IMR-90 (cell line): ENCODE data around the gene POM121. TPM values are rescaled to one million over a fixed set of nuclear protein-coding genes. Genes with fewer than 3 reads are reported as not detected.
"Not testable (repeated sequence)": the region's sequence is repeated elsewhere in the genome, so short reads cannot be mapped to it uniquely, and the experiment has no call there.

Source experiments
- ATAC-seq: fragments of 200-7000 bp; cut with Tn5 transposase; 2 replicates; pipeline ENCODE4 v1.9.1; 2020; ENCODE audit warnings: low read depth, mild to moderate bottlenecking, moderate library complexity
- BruUV-seq: library from RNA; stranded (reverse); fragments of 400-500 nt; replicated peaks from 2 replicates; lab custom pipeline; 2021; lab: Mats Ljungman, UMichigan
- CTCF ChIA-PET: fragments of 300-600 bp; formaldehyde crosslinking; extraction: SDS; loops from one replicate; lab custom pipeline; 2021; ENCODE audit warnings: antibody characterized with exemption; lab: Yijun Ruan, JAX
- POLR2A ChIA-PET: fragments of 300-600 bp; sonication (Branson Sonifier 250); formaldehyde crosslinking; loops from one replicate; lab custom pipeline; 2022; ENCODE audit warnings: antibody characterized with exemption; ENCODE audit not compliant: unreplicated experiment; lab: Charles Lee
- DNase-seq: peaks from one replicate; pipeline ENCODE4 v3.0.0; 2013
- H2AFZ ChIP-seq: replicated peaks from 2 replicates; pipeline ENCODE3; 2013; ENCODE audit warnings: low read length, mild to moderate bottlenecking; ENCODE audit not compliant: poor library complexity
- H2AK5ac ChIP-seq: 2 replicates; pipeline ENCODE4 v1.6.1; 2013; ENCODE audit warnings: low read depth, low read length, inconsistent platforms
- H2AK9ac ChIP-seq: replicated peaks from 2 replicates; pipeline ENCODE3; 2013; ENCODE audit warnings: mild to moderate bottlenecking, low read depth, low read length, moderate library complexity; ENCODE audit not compliant: poor library complexity
- H2BK120ac ChIP-seq: 2 replicates; pipeline ENCODE4 v1.6.1; 2013; ENCODE audit warnings: low read depth, low read length, inconsistent platforms
- H2BK15ac ChIP-seq: 3 replicates; pipeline ENCODE4 v1.6.1; 2013; ENCODE audit warnings: low read depth, low read length, inconsistent platforms
- H2BK20ac ChIP-seq: 2 replicates; pipeline ENCODE4 v1.6.1; 2013; ENCODE audit warnings: low read depth, mild to moderate bottlenecking, inconsistent platforms, low read length, moderate library complexity
- H2BK5ac ChIP-seq: 2 replicates; pipeline ENCODE4 v1.6.1; 2013; ENCODE audit warnings: mild to moderate bottlenecking, low read depth, low read length, inconsistent platforms; ENCODE audit not compliant: poor library complexity, severe bottlenecking
- H3K14ac ChIP-seq: replicated peaks from 2 replicates; pipeline ENCODE4 v1.6.1; 2013; ENCODE audit warnings: low read depth, low read length, inconsistent platforms
- H3K18ac ChIP-seq: 2 replicates; pipeline ENCODE4 v1.6.1; 2013; ENCODE audit warnings: low read depth, low read length, control low read depth
- H3K23ac ChIP-seq: 2 replicates; pipeline ENCODE4 v1.6.1; 2013; ENCODE audit warnings: low read depth, low read length, inconsistent platforms
- H3K27ac ChIP-seq: 2 replicates; pipeline ENCODE4 v1.5.1; 2013; ENCODE audit warnings: mild to moderate bottlenecking, control low read depth, low read length; ENCODE audit not compliant: insufficient read depth
- H3K27me3 ChIP-seq: 2 replicates; pipeline ENCODE4 v1.6.1; 2013; ENCODE audit warnings: low read length; ENCODE audit not compliant: control insufficient read depth, insufficient read depth
- H3K36me3 ChIP-seq: 2 replicates; pipeline ENCODE4 v1.6.1; 2013; ENCODE audit warnings: low read length, mixed read lengths; ENCODE audit not compliant: control insufficient read depth, insufficient read depth
- H3K4ac ChIP-seq: 2 replicates; pipeline ENCODE4 v1.6.1; 2013; ENCODE audit warnings: low read depth, low read length, inconsistent platforms
- H3K4me1 ChIP-seq: 2 replicates; pipeline ENCODE4 v1.6.1; 2013; ENCODE audit warnings: low read length, mixed read lengths; ENCODE audit not compliant: control insufficient read depth, insufficient read depth
- H3K4me2 ChIP-seq: 2 replicates; pipeline ENCODE4 v1.6.1; 2013; ENCODE audit warnings: low read depth, mild to moderate bottlenecking, control low read depth, low read length, moderate library complexity
- H3K4me3 ChIP-seq: 2 replicates; pipeline ENCODE4 v1.5.1; 2013; ENCODE audit warnings: low read depth, mild to moderate bottlenecking, control low read depth, low read length, moderate library complexity; ENCODE audit not compliant: insufficient read depth
- H3K56ac ChIP-seq: 2 replicates; pipeline ENCODE4 v1.6.1; 2013; ENCODE audit warnings: low read length, inconsistent platforms; ENCODE audit not compliant: insufficient read depth; ENCODE audit errors: extremely low read depth
- H3K79me1 ChIP-seq, 2 experiments: 2 replicates each; pipeline ENCODE4 v1.6.1; 2013; ENCODE audit warnings: low read length in 2 of 2, inconsistent platforms in 1 of 2, low read depth in 1 of 2
- H3K9ac ChIP-seq: 2 replicates; pipeline ENCODE4 v1.6.1; 2013; ENCODE audit warnings: low read depth, low read length, control low read depth
- H3K9me1 ChIP-seq: 2 replicates; pipeline ENCODE4 v1.6.1; 2013; ENCODE audit warnings: low read length, inconsistent platforms; ENCODE audit not compliant: insufficient read depth
- H3K9me3 ChIP-seq: 2 replicates; pipeline ENCODE4 v1.6.1; 2013; ENCODE audit warnings: low read length; ENCODE audit not compliant: control insufficient read depth, insufficient read depth
- H4K20me1 ChIP-seq: 2 replicates; pipeline ENCODE4 v1.6.1; 2013; ENCODE audit warnings: low read length, inconsistent platforms; ENCODE audit not compliant: insufficient read depth
- H4K5ac ChIP-seq: 2 replicates; pipeline ENCODE4 v1.6.1; 2013; ENCODE audit warnings: mild to moderate bottlenecking, low read depth, low read length, control low read depth
- H4K8ac ChIP-seq, 2 experiments: 2 replicates each; pipeline ENCODE4 v1.6.1; 2013; ENCODE audit warnings: low read depth in 2 of 2, low read length in 2 of 2, control low read depth in 1 of 2, inconsistent platforms in 1 of 2
- H4K91ac ChIP-seq: 2 replicates; pipeline ENCODE4 v1.6.1; 2013; ENCODE audit warnings: low read depth, low read length, inconsistent platforms; ENCODE audit not compliant: insufficient read depth
- WGBS, 2 experiments: methylation state at CpG; one replicate each; pipeline versions ENCODE4 v1.1.5 to v1.1.7; 2013; ENCODE audit warnings: missing lambda C conversion rate in 2 of 2; ENCODE audit not compliant: insufficient read length in 1 of 2; ENCODE audit errors: extremely low coverage in 2 of 2; 5-methylcytosine and 5-hydroxymethylcytosine counted together
- dilution Hi-C: fragments of 300-500 bp; cut with HindIII; formaldehyde crosslinking; loops from one replicate; pipeline ENCODE4 v1.14.3; 2018; ENCODE audit warnings: low sequenced_read_pairs; ENCODE audit not compliant: unreplicated experiment
- in situ Hi-C: fragments of 300-500 bp; cut with MboI; formaldehyde crosslinking; loops from 3 replicates; pipeline ENCODE4 v1.14.3; 2019; ENCODE audit warnings: low sequenced_read_pairs, inconsistent platforms, mixed read lengths
- intact Hi-C: fragments of 100-400 bp; cut with micrococcal nuclease; formaldehyde crosslinking; loops from 2 replicates; pipeline ENCODE4 v1.10.0; 2022
- polyA plus RNA-seq, 3 experiments: library from polyadenylated mRNA; depleted of rRNA; stranded (reverse); fragments of >200 nt; gene quantifications; 2 replicates each; pipeline ENCODE4 v1.2.3, GENCODE V29; 2012; ENCODE audit warnings: low replicate concordance in 1 of 3
- total RNA-seq: library from RNA; depleted of rRNA; stranded (reverse); fragments of >200 nt; gene quantifications from 2 replicates; pipeline ENCODE4 v1.2.3, GENCODE V29; 2012

The POM121 gene
- total and polyA plus RNA-seq, 2 of the 4 experiments (the other 2 are of a cell fraction), result 1.8 to 15.5 TPM

- H3K4me3 ChIP-seq, H3K18ac ChIP-seq, ATAC-seq, H2BK15ac ChIP-seq, H3K4me1 ChIP-seq, in situ Hi-C loops, H2BK120ac ChIP-seq, H2AFZ ChIP-seq, POLR2A ChIA-PET, H2BK20ac ChIP-seq, H4K5ac ChIP-seq, H3K27ac ChIP-seq, H4K8ac ChIP-seq, BruUV-seq, H4K91ac ChIP-seq, H3K56ac ChIP-seq, H3K9me1 ChIP-seq, H3K23ac ChIP-seq, dilution Hi-C loops, H2AK9ac ChIP-seq, CTCF ChIA-PET, H3K4ac ChIP-seq, H3K27me3 ChIP-seq, H2AK5ac ChIP-seq, H2BK5ac ChIP-seq, H3K14ac ChIP-seq, DNase-seq, H3K9ac ChIP-seq, H3K79me1 ChIP-seq, intact Hi-C loops, H3K4me2 ChIP-seq, H4K20me1 ChIP-seq, H3K9me3 ChIP-seq: not testable (repeated sequence)
- peaks cover 24% of the 10 kb centered on the region for H3K36me3 ChIP-seq
- no CpG with 5 or more reads among the region's 20 CpGs for WGBS, 2 experiments
Observed at GRCh38 chr7:72942022-72942705, 17.3 kb downstream of the POM121 start.

- H3K4me2 ChIP-seq, intact Hi-C loops, H4K91ac ChIP-seq, H3K27me3 ChIP-seq, POLR2A ChIA-PET, H3K79me1 ChIP-seq, H3K18ac ChIP-seq, H3K56ac ChIP-seq, ATAC-seq, H3K27ac ChIP-seq, DNase-seq, H3K14ac ChIP-seq, H3K9ac ChIP-seq, H2BK120ac ChIP-seq, H2AFZ ChIP-seq, H4K8ac ChIP-seq, in situ Hi-C loops, H2BK15ac ChIP-seq, H2AK5ac ChIP-seq, H3K4me3 ChIP-seq, H2BK5ac ChIP-seq, H3K23ac ChIP-seq, H3K9me1 ChIP-seq, H2BK20ac ChIP-seq, H3K4me1 ChIP-seq, H4K20me1 ChIP-seq, H3K4ac ChIP-seq, H2AK9ac ChIP-seq, CTCF ChIA-PET, H4K5ac ChIP-seq, dilution Hi-C loops, H3K9me3 ChIP-seq: not testable (repeated sequence)
- peaks cover 24% of the 10 kb centered on the region for H3K36me3 ChIP-seq
- 100% methylated on average over 1 of the region's 25 CpGs; no CpG with 5 or more reads in 1 of the 2 experiments for WGBS, 2 experiments
- TSS peak; percentile 43 for BruUV-seq
Observed at GRCh38 chr7:72942956-72943355, 18.1 kb downstream of the POM121 start.
